OCI-LY7 (cell line): ENCODE data around the gene NLRP11. TPM values are rescaled to one million over a fixed set of nuclear protein-coding genes. Genes with fewer than 3 reads are reported as not detected.

Experiments
- BruUV-seq: library from RNA; stranded (reverse); fragments of 400-500 nt; replicated peaks from 2 replicates; lab custom pipeline; 2021; lab: Mats Ljungman, UMichigan
- CTCF ChIA-PET: fragments of 300-600 bp; sonication (Branson Sonifier 250); formaldehyde crosslinking; loops from one replicate; lab custom pipeline; 2022; ENCODE audit warnings: antibody characterized with exemption; ENCODE audit not compliant: unreplicated experiment; lab: Charles Lee
- POLR2A ChIA-PET: fragments of 300-600 bp; sonication (Branson Sonifier 250); formaldehyde crosslinking; loops from one replicate; lab custom pipeline; 2022; ENCODE audit warnings: antibody characterized with exemption; lab: Charles Lee
- DNase-seq: peaks from one replicate; pipeline ENCODE4 v3.0.0-alpha.2; 2015; ENCODE audit warnings: low spot score
- H2AFZ ChIP-seq: fragments of 200-600 bp; sonication (generic), shearing (Covaris generic); 2 replicates; pipeline ENCODE4 v1.6.1; 2014; ENCODE audit warnings: mild to moderate bottlenecking, antibody characterized with exemption, low read length, moderate library complexity
- H3K27ac ChIP-seq: fragments of 200-600 bp; sonication (generic); 2 replicates; pipeline ENCODE4 v1.5.1; 2014; ENCODE audit warnings: mixed run types, low read depth, mild to moderate bottlenecking, moderate library complexity, low read length, inconsistent platforms; ENCODE audit not compliant: poor library complexity, severe bottlenecking
- H3K36me3 ChIP-seq: fragments of 200-600 bp; sonication (generic); 2 replicates; pipeline ENCODE4 v1.6.1; 2014; ENCODE audit warnings: mild to moderate bottlenecking, antibody characterized with exemption, low read length, moderate library complexity, mixed read lengths; ENCODE audit not compliant: insufficient read depth
- H3K4me1 ChIP-seq: fragments of 200-600 bp; sonication (generic); 2 replicates; pipeline ENCODE4 v1.5.1; 2014; ENCODE audit warnings: mild to moderate bottlenecking, low read length; ENCODE audit not compliant: insufficient read depth, poor library complexity, severe bottlenecking
- H3K4me2 ChIP-seq: fragments of 200-600 bp; sonication (generic); 2 replicates; pipeline ENCODE4 v1.6.1; 2014; ENCODE audit warnings: mild to moderate bottlenecking, low read length
- H3K4me3 ChIP-seq: fragments of 200-600 bp; sonication (generic); 2 replicates; pipeline ENCODE4 v1.5.1; 2014; ENCODE audit warnings: mild to moderate bottlenecking, low read depth, low read length; ENCODE audit not compliant: poor library complexity, severe bottlenecking
- H3K79me2 ChIP-seq: fragments of 200-600 bp; sonication (generic); 2 replicates; pipeline ENCODE4 v1.6.1; 2016; ENCODE audit warnings: low read depth, mild to moderate bottlenecking, low read length, moderate library complexity, mixed read lengths; ENCODE audit not compliant: insufficient read depth
- H3K9me2 ChIP-seq: fragments of 200-600 bp; sonication (generic); 2 replicates; pipeline ENCODE4 v1.6.1; 2016; ENCODE audit warnings: mild to moderate bottlenecking, low read length, mixed read lengths; ENCODE audit not compliant: insufficient read depth
- H3K9me3 ChIP-seq: fragments of 200-600 bp; sonication (generic); 2 replicates; pipeline ENCODE4 v1.6.1; 2014; ENCODE audit warnings: mild to moderate bottlenecking, mixed run types, low read length, mixed read lengths
- H4K20me1 ChIP-seq: fragments of 200-600 bp; sonication (generic); 2 replicates; pipeline ENCODE4 v1.6.1; 2014; ENCODE audit warnings: mild to moderate bottlenecking, antibody characterized with exemption, low read length, moderate library complexity, mixed read lengths; ENCODE audit not compliant: insufficient read depth
- EZH2phosphoT487 ChIP-seq: fragments of 200-600 bp; sonication (generic); IDR thresholded peaks from 2 replicates; pipeline ENCODE4 v1.6.1; 2018; ENCODE audit warnings: low read depth, borderline replicate concordance, mild to moderate bottlenecking, mixed run types, antibody characterized with exemption, low read length, moderate library complexity, mixed read lengths
- intact Hi-C: fragments of 100-400 bp; cut with micrococcal nuclease; formaldehyde crosslinking; loops from one replicate; pipeline ENCODE4 v1.10.0; 2022; ENCODE audit not compliant: unreplicated experiment
- total RNA-seq, 2 experiments: library from RNA; depleted of rRNA in 1 of 2; stranded (reverse); fragments of >200 nt in 1 of 2; shearing (Covaris generic) in 1 of 2; gene quantifications; 2 replicates each; pipeline ENCODE4 v1.2.3, GENCODE V29; 2014 to 2022
- TF ChIP-seq, protein P1 (sequence below): fragments of 200-600 bp; sonication (generic); conservative IDR thresholded peaks from 2 replicates; pipeline ENCODE4 v1.5.1; 2014; ENCODE audit warnings: mild to moderate bottlenecking, antibody characterized with exemption, low read length, moderate library complexity, mixed read lengths

The NLRP11 gene
- total RNA-seq, 2 experiments from 2014 or later, result 79.3 to 91.6 TPM

DNA sequence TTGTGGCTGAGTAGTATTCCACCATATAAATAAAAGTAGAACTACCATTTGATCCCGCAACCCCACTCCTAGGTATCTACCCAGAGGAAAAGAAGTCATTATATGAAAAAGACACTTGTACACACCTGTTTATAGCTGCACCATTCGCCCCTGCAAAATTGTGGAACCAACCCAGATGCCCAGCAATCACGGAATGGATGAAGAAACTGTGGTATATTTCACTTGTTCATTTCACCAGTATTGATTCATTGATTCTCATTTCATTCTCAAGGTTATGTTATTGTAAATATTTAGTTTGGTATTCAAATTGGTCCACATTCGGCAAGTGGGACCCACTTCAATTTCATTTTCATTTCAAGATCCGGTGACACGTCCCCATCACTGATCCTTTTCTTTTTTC, 81.1 kb downstream of the NLRP11 start:
- Histone ChIP-seq H3K79me2 (no peaks in the 10 kb centered on the region), H3K9me2 (no peaks in the 10 kb centered on the region), H4K20me1 (no peaks in the 10 kb centered on the region), H3K36me3 (no peaks in the 10 kb centered on the region), H2AFZ (no peak overlapping the region), H3K9me3 (no peaks in the 10 kb centered on the region), H3K4me3 (no peak overlapping the region), H3K4me1 (no peaks in the 10 kb centered on the region), H3K4me2 (no peak overlapping the region), H3K27ac (no peak overlapping the region)
- intact Hi-C loops, result no loop called here
- TF ChIP-seq, protein P1, sequence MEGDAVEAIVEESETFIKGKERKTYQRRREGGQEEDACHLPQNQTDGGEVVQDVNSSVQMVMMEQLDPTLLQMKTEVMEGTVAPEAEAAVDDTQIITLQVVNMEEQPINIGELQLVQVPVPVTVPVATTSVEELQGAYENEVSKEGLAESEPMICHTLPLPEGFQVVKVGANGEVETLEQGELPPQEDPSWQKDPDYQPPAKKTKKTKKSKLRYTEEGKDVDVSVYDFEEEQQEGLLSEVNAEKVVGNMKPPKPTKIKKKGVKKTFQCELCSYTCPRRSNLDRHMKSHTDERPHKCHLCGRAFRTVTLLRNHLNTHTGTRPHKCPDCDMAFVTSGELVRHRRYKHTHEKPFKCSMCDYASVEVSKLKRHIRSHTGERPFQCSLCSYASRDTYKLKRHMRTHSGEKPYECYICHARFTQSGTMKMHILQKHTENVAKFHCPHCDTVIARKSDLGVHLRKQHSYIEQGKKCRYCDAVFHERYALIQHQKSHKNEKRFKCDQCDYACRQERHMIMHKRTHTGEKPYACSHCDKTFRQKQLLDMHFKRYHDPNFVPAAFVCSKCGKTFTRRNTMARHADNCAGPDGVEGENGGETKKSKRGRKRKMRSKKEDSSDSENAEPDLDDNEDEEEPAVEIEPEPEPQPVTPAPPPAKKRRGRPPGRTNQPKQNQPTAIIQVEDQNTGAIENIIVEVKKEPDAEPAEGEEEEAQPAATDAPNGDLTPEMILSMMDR, result no peak
- no peak for TF ChIP-seq EZH2phosphoT487
- BruUV-seq, result no TSS peak
- ChIA-PET POLR2A (no interaction called here), CTCF (no interaction called here)
- no peak for DNase-seq

DNA sequence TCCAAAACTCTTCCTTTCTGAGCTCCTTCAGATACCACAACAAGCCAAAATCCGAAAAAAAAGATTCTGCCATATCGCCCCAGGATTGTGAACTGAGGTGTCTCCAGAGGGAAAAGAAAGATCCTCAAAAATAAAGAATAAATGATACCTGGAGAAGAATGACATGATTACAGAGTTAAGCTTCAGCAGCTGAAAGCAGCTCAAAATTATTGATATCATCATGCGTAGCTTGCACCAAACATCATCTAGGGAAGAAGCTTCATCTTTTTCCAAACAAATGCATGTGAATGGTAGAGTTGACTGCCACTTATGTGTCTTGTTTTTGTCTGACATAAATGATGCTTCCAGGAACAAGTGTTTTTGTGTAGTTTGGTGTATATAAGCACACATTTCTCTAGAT, 93.5 kb downstream of the NLRP11 start, which contains the start of gene NLRP9:
Gene NLRP9 (minus strand): TSS at position 101 of the 400 bp plus-strand sequence. CDS start 28 bp downstream, at position 73.
- Histone ChIP-seq H3K4me3 (no peak within 1 kb of the TSS), H3K4me1 (peaks cover 12% of the 10 kb centered on the region), H3K9me3 (no peaks in the 10 kb centered on the region), H4K20me1 (no peaks in the 10 kb centered on the region), H3K36me3 (no peaks in the 10 kb centered on the region), H3K4me2 (no peak within 1 kb of the TSS), H3K27ac (no peak within 1 kb of the TSS), H3K9me2 (no peaks in the 10 kb centered on the region), H2AFZ (no peak within 1 kb of the TSS), H3K79me2 (no peaks in the 10 kb centered on the region)
- TF ChIP-seq EZH2phosphoT487, result no peak
- TF ChIP-seq, protein P1, result no peak
- no peak for DNase-seq
- ChIA-PET POLR2A (no interaction called here), CTCF (no interaction called here)
- intact Hi-C loops, result no loop called here
- no TSS peak for BruUV-seq

Other genes with a start within 250 kb of the NLRP11 start
- 6.0 and 6.8 TPM in 2 replicates for gene FIZ1, start 232.5 kb downstream of the NLRP11 start, total RNA-seq (2014; rRNA removed; shearing (Covaris generic))
- gene FIZ1, start 232.5 kb downstream of the NLRP11 start, total RNA-seq (2022), result 17.1 and 18.0 TPM in 2 replicates
- gene ZNF524, start 231.7 kb downstream of the NLRP11 start, total RNA-seq (2014; rRNA removed; shearing (Covaris generic)), result 14.5 and 21.6 TPM in 2 replicates
- 9.2 and 12.3 TPM in 2 replicates for gene ZNF524, start 231.7 kb downstream of the NLRP11 start, total RNA-seq (2022)
- 2.1 and 3.0 TPM in 2 replicates for gene ZNF865, start 226.4 kb downstream of the NLRP11 start, total RNA-seq (2014; rRNA removed; shearing (Covaris generic))
- gene ZNF865, start 226.4 kb downstream of the NLRP11 start, total RNA-seq (2022), result 11.3 and 13.0 TPM in 2 replicates
- 3.4 and 6.6 TPM in 2 replicates for gene ZNF784, start 207.4 kb downstream of the NLRP11 start, total RNA-seq (2014; rRNA removed; shearing (Covaris generic))
- gene ZNF784, start 207.4 kb downstream of the NLRP11 start, total RNA-seq (2022), result 4.0 and 5.4 TPM in 2 replicates
- 17.6 and 24.4 TPM in 2 replicates for gene ZNF580, start 191.0 kb downstream of the NLRP11 start, total RNA-seq (2014; rRNA removed; shearing (Covaris generic))
- 50.0 and 52.1 TPM in 2 replicates for gene ZNF580, start 191.0 kb downstream of the NLRP11 start, total RNA-seq (2022)
- 26.6 and 44.5 TPM in 2 replicates for gene ZNF581, start 188.3 kb downstream of the NLRP11 start, total RNA-seq (2014; rRNA removed; shearing (Covaris generic))
- gene ZNF581, start 188.3 kb downstream of the NLRP11 start, total RNA-seq (2022), result 39.7 and 41.8 TPM in 2 replicates
- 29.4 and 30.1 TPM in 2 replicates for gene CCDC106, start 183.8 kb downstream of the NLRP11 start, total RNA-seq (2014; rRNA removed; shearing (Covaris generic))
- 29.0 and 30.9 TPM in 2 replicates for gene CCDC106, start 183.8 kb downstream of the NLRP11 start, total RNA-seq (2022)
- 193 and 211 TPM in 2 replicates for gene U2AF2, start 177.0 kb downstream of the NLRP11 start, total RNA-seq (2014; rRNA removed; shearing (Covaris generic))
- gene U2AF2, start 177.0 kb downstream of the NLRP11 start, total RNA-seq (2022), result 233 and 264 TPM in 2 replicates
- gene EPN1, start 156.8 kb downstream of the NLRP11 start, total RNA-seq (2014; rRNA removed; shearing (Covaris generic)), result 40.5 and 46.3 TPM in 2 replicates
- gene EPN1, start 156.8 kb downstream of the NLRP11 start, total RNA-seq (2022), result 120 and 121 TPM in 2 replicates
- gene NLRP9, start 93.6 kb downstream of the NLRP11 start, total RNA-seq (2014; rRNA removed; shearing (Covaris generic)), result 0.21 TPM in 1 of 2 replicates, not detected in the other
- gene NLRP9, start 93.6 kb downstream of the NLRP11 start, total RNA-seq (2022), result 0.17 TPM in 1 of 2 replicates, not detected in the other
- not detected in 2 replicates for gene RFPL4A, start 72.9 kb downstream of the NLRP11 start, total RNA-seq (2014; rRNA removed; shearing (Covaris generic))
- not detected in 2 replicates for gene RFPL4A, start 72.9 kb downstream of the NLRP11 start, total RNA-seq (2022)
- gene RFPL4AL1, start 62.9 kb downstream of the NLRP11 start, total RNA-seq (2014; rRNA removed; shearing (Covaris generic)), result not detected in 2 replicates
- gene RFPL4AL1, start 62.9 kb downstream of the NLRP11 start, total RNA-seq (2022), result not detected in 2 replicates
- gene NLRP4, start 4.5 kb upstream of the NLRP11 start, total RNA-seq (2014; rRNA removed; shearing (Covaris generic)), result 4.2 and 4.6 TPM in 2 replicates
- 3.6 and 4.0 TPM in 2 replicates for gene NLRP4, start 4.5 kb upstream of the NLRP11 start, total RNA-seq (2022)
- gene NLRP13, start 100.3 kb upstream of the NLRP11 start, total RNA-seq (2014; rRNA removed; shearing (Covaris generic)), result not detected in 2 replicates
- gene NLRP13, start 100.3 kb upstream of the NLRP11 start, total RNA-seq (2022), result not detected in 2 replicates
- gene NLRP8, start 115.8 kb upstream of the NLRP11 start, total RNA-seq (2014; rRNA removed; shearing (Covaris generic)), result not detected in 2 replicates
- gene NLRP8, start 115.8 kb upstream of the NLRP11 start, total RNA-seq (2022), result not detected in 2 replicates
- not detected in 2 replicates for gene NLRP5, start 154.8 kb upstream of the NLRP11 start, total RNA-seq (2014; rRNA removed; shearing (Covaris generic))
- not detected in 2 replicates for gene NLRP5, start 154.8 kb upstream of the NLRP11 start, total RNA-seq (2022)